Measurements from ENCODE around the gene TRIP12.

Gene TRIP12

DNA sequence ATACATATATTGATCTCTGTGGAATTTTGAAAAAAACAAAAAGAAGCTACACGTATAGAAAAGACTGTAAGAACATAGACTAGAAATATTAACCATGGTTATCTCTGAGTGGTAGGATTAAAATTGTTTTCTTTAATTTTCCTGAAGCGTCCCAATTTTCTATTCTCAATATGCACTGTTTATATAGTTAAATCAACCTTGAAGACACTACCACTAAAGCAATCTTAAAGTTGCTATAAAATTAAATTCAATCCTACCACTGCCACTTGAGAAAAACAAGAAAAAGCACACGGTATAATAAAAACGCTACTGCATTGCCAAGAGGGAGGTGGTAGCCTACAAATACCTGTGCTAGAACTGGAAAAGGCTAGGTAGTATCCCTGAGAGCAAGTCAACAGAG, 47.2 kb downstream of the TRIP12 start:
- TF ChIP-seq, protein P1, sequence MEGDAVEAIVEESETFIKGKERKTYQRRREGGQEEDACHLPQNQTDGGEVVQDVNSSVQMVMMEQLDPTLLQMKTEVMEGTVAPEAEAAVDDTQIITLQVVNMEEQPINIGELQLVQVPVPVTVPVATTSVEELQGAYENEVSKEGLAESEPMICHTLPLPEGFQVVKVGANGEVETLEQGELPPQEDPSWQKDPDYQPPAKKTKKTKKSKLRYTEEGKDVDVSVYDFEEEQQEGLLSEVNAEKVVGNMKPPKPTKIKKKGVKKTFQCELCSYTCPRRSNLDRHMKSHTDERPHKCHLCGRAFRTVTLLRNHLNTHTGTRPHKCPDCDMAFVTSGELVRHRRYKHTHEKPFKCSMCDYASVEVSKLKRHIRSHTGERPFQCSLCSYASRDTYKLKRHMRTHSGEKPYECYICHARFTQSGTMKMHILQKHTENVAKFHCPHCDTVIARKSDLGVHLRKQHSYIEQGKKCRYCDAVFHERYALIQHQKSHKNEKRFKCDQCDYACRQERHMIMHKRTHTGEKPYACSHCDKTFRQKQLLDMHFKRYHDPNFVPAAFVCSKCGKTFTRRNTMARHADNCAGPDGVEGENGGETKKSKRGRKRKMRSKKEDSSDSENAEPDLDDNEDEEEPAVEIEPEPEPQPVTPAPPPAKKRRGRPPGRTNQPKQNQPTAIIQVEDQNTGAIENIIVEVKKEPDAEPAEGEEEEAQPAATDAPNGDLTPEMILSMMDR (conservative IDR thresholded peaks at IDR 0.05; ENCODE audit: low read length), result no peak
- DNase-seq (ENCODE audit: low read depth), result no peak
- H3K4me3 ChIP-seq (ENCODE audit: low read length), result no peak overlapping the region

DNA sequence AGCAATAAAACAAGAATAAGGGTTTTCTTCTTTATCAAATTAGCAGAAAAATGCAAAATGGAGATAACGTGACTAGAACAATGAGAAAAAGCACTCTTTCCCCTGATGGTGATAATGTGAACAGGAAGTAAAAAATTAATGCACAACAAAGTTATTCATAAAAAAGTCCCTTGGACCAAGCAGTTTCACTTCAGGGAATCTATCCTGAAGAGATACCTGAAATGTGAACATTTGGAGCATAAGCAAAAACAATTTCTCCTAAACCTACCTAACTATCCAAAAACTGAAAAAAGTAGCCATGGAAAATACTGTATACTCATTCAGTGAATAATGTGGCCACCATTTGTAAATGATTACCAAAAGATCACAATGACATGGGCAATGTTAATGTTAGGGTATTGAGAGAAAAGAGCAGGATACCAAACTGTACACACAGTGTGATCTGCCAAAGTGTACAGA, 48.7 kb downstream of the TRIP12 start:
- H3K4me3 ChIP-seq (ENCODE audit: low read length), result no peak overlapping the region
- TF ChIP-seq, protein P1 (conservative IDR thresholded peaks at IDR 0.05; ENCODE audit: low read length), result no peak
- no peak for DNase-seq (ENCODE audit: low read depth)

- no peak for DNase-seq (ENCODE audit: low read depth)
- no peak overlapping the region for H3K4me3 ChIP-seq (ENCODE audit: low read length)
- TF ChIP-seq, protein P1 (conservative IDR thresholded peaks at IDR 0.05; ENCODE audit: low read length), result no peak
Measured at GRCh38 chr2:229870903-229871656, 50.7 kb downstream of the TRIP12 start.

DNA sequence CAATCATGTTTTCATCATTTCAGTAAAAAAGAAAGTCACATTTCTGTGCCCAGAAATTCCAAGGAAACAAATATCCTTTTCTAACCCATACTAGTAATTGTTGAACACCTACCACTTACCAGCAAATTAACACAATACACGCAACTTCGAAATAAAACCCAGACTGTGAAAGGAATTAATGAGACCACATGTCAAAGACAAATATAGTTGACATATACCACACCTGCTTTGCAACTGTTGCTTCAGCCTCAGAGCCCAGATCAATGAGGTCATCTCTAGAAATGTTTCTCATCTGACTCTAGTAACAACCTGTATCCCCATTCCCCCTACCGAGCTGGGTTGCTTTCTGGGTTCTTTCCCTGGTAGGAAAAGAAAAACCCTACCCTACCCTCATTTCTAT, 52.6 kb downstream of the TRIP12 start:
- H3K4me3 ChIP-seq (ENCODE audit: low read length), result no peak overlapping the region
- no peak for DNase-seq (ENCODE audit: low read depth)
- TF ChIP-seq, protein P1 (conservative IDR thresholded peaks at IDR 0.05; ENCODE audit: low read length), result no peak

- DNase-seq (ENCODE audit: low read depth), result no peak
- TF ChIP-seq, protein P1 (conservative IDR thresholded peaks at IDR 0.05; ENCODE audit: low read length), result no peak
Measured at GRCh38 chr2:229868794-229869193, 53.0 kb downstream of the TRIP12 start.

DNA sequence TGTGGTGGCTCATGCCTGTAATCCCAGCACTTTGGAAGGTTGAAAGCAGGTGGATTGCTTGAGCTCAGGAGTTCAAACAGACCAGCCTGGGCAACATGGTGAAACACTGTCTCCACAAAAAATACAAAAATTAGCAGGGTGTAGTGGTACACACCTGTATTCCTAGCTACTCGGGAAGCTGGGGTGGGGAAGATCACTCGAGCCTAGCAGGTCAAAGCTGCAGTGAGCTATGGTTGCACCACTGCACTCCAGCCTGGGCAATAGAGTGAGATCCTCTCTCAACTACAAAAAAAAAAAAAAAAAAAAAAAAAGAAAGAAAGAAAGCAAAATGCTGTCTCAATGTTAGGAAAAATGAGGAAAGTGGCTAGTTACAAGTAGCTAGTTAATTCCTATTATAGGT, 56.8 kb downstream of the TRIP12 start:
- H3K4me3 ChIP-seq (ENCODE audit: low read length), result no peak overlapping the region
- no peak for DNase-seq (ENCODE audit: low read depth)
- TF ChIP-seq, protein P1 (conservative IDR thresholded peaks at IDR 0.05; ENCODE audit: low read length), result no peak

More at GRCh38 chr2:229868794-229869193, 53.0 kb downstream of the TRIP12 start:
- no peak overlapping the region for H3K4me3 ChIP-seq (ENCODE audit: low read length)

DNA sequence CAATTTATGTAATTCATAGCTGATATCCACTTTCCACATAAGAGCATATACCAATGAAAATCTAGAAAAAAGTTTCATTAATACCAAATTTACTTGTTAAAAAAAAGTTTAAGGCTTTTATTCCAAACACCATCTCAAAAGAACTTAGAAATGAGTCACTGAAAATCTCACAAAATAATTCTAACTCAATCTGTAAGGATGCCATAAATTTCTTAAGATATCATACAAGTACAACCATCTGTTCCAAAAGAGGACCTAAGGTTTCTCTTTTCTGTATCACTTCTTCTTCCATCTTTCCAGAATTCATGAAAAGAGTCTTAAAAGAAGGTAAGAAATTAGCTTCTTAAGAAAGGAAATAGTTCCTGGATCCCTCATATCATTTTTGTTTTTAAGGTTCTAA, 60.4 kb downstream of the TRIP12 start:
- TF ChIP-seq, protein P1 (conservative IDR thresholded peaks at IDR 0.05; ENCODE audit: low read length), result no peak
- no peak overlapping the region for H3K4me3 ChIP-seq (ENCODE audit: low read length)
- peak; percentile 30 for DNase-seq (ENCODE audit: low read depth)
